ENCODE data around the gene SLC25A53. TPM values are rescaled to one million over a fixed set of nuclear protein-coding genes. Genes with fewer than 3 reads are reported as not detected.

SLC25A53 gene
- total RNA-seq, 1 donor from 2014 or later: 13.6 TPM

GRCh38 chrX:104137496-104137895, 19.3 kb downstream of the SLC25A53 start:
- TF ChIP-seq CTCF (IDR thresholded peaks at IDR 0.05): no peak
- intact Hi-C loops (cut with DNase I): no loop called here
- DNase-seq: no peak
- H3K36me3 ChIP-seq: no peaks in the 10 kb centered on the region
- no peak overlapping the region for H3K4me3 ChIP-seq
- H3K4me1 ChIP-seq: no peaks in the 10 kb centered on the region
- no peaks in the 10 kb centered on the region for H3K9me3 ChIP-seq
- no peaks in the 10 kb centered on the region for H3K27me3 ChIP-seq
- ATAC-seq: no peak
- H3K27ac ChIP-seq: no peak overlapping the region

GRCh38 chrX:104136241-104137019, 20.4 kb downstream of the SLC25A53 start:
- Histone ChIP-seq H3K27me3 (no peaks in the 10 kb centered on the region), H3K9me3 (no peaks in the 10 kb centered on the region), H3K36me3 (no peaks in the 10 kb centered on the region), H3K4me1 (no peaks in the 10 kb centered on the region), H3K27ac (peak overlapping the region; percentile 30), H3K4me3 (peak overlapping the region; percentile 31)
- DNase-seq (no peak), ATAC-seq (peak; percentile 94)
- peak; percentile 68 for TF ChIP-seq CTCF (IDR thresholded peaks at IDR 0.05)
- intact Hi-C loops (cut with DNase I): no loop called here

GRCh38 chrX:104135677-104136076, 21.1 kb downstream of the SLC25A53 start:
- H3K27me3 ChIP-seq: no peaks in the 10 kb centered on the region
- no peaks in the 10 kb centered on the region for H3K36me3 ChIP-seq
- no peak for TF ChIP-seq CTCF (IDR thresholded peaks at IDR 0.05)
- peak overlapping the region; percentile 31 for H3K4me3 ChIP-seq
- DNase-seq (no peak), ATAC-seq (no peak)
- H3K4me1 ChIP-seq: no peaks in the 10 kb centered on the region
- H3K27ac ChIP-seq: no peak overlapping the region
- intact Hi-C loops (cut with DNase I): no loop called here
- no peaks in the 10 kb centered on the region for H3K9me3 ChIP-seq

GRCh38 chrX:104134583-104135261, 22.1 kb downstream of the SLC25A53 start:
- no peaks in the 10 kb centered on the region for H3K4me1 ChIP-seq
- intact Hi-C loops (cut with DNase I): no loop called here
- H3K27ac ChIP-seq: no peak overlapping the region
- H3K4me3 ChIP-seq: no peak overlapping the region
- no peak for TF ChIP-seq CTCF (IDR thresholded peaks at IDR 0.05)
- H3K36me3 ChIP-seq: no peaks in the 10 kb centered on the region
- no peaks in the 10 kb centered on the region for H3K9me3 ChIP-seq
- ATAC-seq (no peak), DNase-seq (no peak)
- H3K27me3 ChIP-seq: no peaks in the 10 kb centered on the region

GRCh38 chrX:104130808-104131207, 26.0 kb downstream of the SLC25A53 start:
- DNase-seq: no peak
- ATAC-seq: no peak
- intact Hi-C loops (cut with DNase I): no loop called here
- H3K27me3 ChIP-seq: no peaks in the 10 kb centered on the region
- H3K36me3 ChIP-seq: no peaks in the 10 kb centered on the region
- H3K27ac ChIP-seq: no peak overlapping the region
- H3K4me1 ChIP-seq: no peaks in the 10 kb centered on the region
- H3K9me3 ChIP-seq: no peaks in the 10 kb centered on the region
- no peak overlapping the region for H3K4me3 ChIP-seq
- TF ChIP-seq CTCF (IDR thresholded peaks at IDR 0.05): no peak

All from upper lobe of right lung (tissue), 1 donor.